HepG2 (cell line): ENCODE data around the gene NAGS. TPM values are rescaled to one million over a fixed set of nuclear protein-coding genes. Genes with fewer than 3 reads are reported as not detected.

Experiments
- ATM ChIP-seq: fragments of 450-650 bp; IDR thresholded peaks from 2 replicates; pipeline ENCODE4 v1.7.1; 2017; ENCODE audit warnings: mild to moderate bottlenecking, borderline replicate concordance
- FOXP1 ChIP-seq, 2 experiments: fragments of 450-650 bp in 1 of 2; IDR thresholded peaks; 2 replicates each; pipeline ENCODE4 v1.6.1; 2017 to 2018; ENCODE audit warnings: antibody characterized with exemption in 1 of 2
- HCFC1 ChIP-seq: fragments of 150-350 bp; IDR thresholded peaks from 2 replicates; pipeline ENCODE4 v1.6.1; 2014; ENCODE audit warnings: low read depth, low read length
- HOXA9 ChIP-seq: sonication (generic); formaldehyde crosslinking; IDR thresholded peaks from 2 replicates; pipeline ENCODE4 v1.8.1; 2022; ENCODE audit warnings: missing genetic modification reagents, mild to moderate bottlenecking, moderate library complexity, borderline replicate concordance
- JDP2 ChIP-seq: sonication (generic); formaldehyde crosslinking; IDR thresholded peaks from 2 replicates; pipeline ENCODE4 v1.8.1; 2022; ENCODE audit warnings: missing genetic modification reagents, borderline replicate concordance
- KMT2A ChIP-seq: sonication (generic); formaldehyde crosslinking; IDR thresholded peaks from 2 replicates; pipeline ENCODE4 v1.4.0; 2020; ENCODE audit warnings: missing genetic modification reagents
- MAF1 ChIP-seq: sonication (generic); formaldehyde crosslinking; IDR thresholded peaks from 2 replicates; pipeline ENCODE4 v1.5.0; 2020; ENCODE audit warnings: missing genetic modification reagents, borderline replicate concordance
- MTF2 ChIP-seq: sonication (generic); formaldehyde crosslinking; IDR thresholded peaks from 2 replicates; pipeline ENCODE4 v1.5.0; 2020; ENCODE audit warnings: missing genetic modification reagents, borderline replicate concordance
- PAWR ChIP-seq: sonication (generic); formaldehyde crosslinking; IDR thresholded peaks from 2 replicates; pipeline ENCODE4 v1.4.0; 2020; ENCODE audit warnings: missing genetic modification reagents, mild to moderate bottlenecking, borderline replicate concordance
- PITX1 ChIP-seq: sonication (generic); formaldehyde crosslinking; IDR thresholded peaks from 2 replicates; pipeline ENCODE4 v1.5.1; 2020; ENCODE audit warnings: mild to moderate bottlenecking, missing genetic modification reagents
- SAFB2 ChIP-seq: sonication (generic); formaldehyde crosslinking; IDR thresholded peaks from 2 replicates; pipeline ENCODE4 v1.5.1; 2020; ENCODE audit warnings: missing genetic modification reagents, low read depth, mild to moderate bottlenecking, borderline replicate concordance
- SATB2 ChIP-seq: sonication (generic); formaldehyde crosslinking; IDR thresholded peaks from 2 replicates; pipeline ENCODE4 v1.5.0; 2020; ENCODE audit warnings: missing genetic modification reagents
- SMYD3 ChIP-seq: sonication (generic); formaldehyde crosslinking; IDR thresholded peaks from 2 replicates; pipeline ENCODE4 v1.8.1; 2023; ENCODE audit warnings: mild to moderate bottlenecking, missing genetic modification reagents
- SP140L ChIP-seq: sonication (generic); formaldehyde crosslinking; IDR thresholded peaks from 2 replicates; pipeline ENCODE4 v1.4.0; 2020; ENCODE audit warnings: missing genetic modification reagents, borderline replicate concordance
- SRSF1 ChIP-seq: fragments of 200-400 bp; formaldehyde crosslinking; optimal IDR thresholded peaks from 2 replicates; pipeline ENCODE3; 2017; ENCODE audit warnings: mild to moderate bottlenecking, low read depth, low read length, moderate library complexity
- TEAD3 ChIP-seq: optimal IDR thresholded peaks from 2 replicates; pipeline ENCODE3; 2016; ENCODE audit warnings: borderline replicate concordance
- TFE3 ChIP-seq: IDR thresholded peaks from 2 replicates; pipeline ENCODE4 v1.6.1; 2016
- ZFP1 ChIP-seq: IDR thresholded peaks from 2 replicates; pipeline ENCODE4 v1.6.1; 2016
- ZFY ChIP-seq: sonication (generic); formaldehyde crosslinking; IDR thresholded peaks from 2 replicates; pipeline ENCODE4 v1.4.0; 2020; ENCODE audit warnings: missing genetic modification reagents
- ZNF33B ChIP-seq: sonication (generic); formaldehyde crosslinking; IDR thresholded peaks from 2 replicates; pipeline ENCODE4 v1.5.1; 2020; ENCODE audit warnings: mild to moderate bottlenecking, missing genetic modification reagents
- ZNF550 ChIP-seq: sonication (generic); formaldehyde crosslinking; IDR thresholded peaks from 2 replicates; pipeline ENCODE4 v1.4.0; 2020; ENCODE audit warnings: mild to moderate bottlenecking, missing genetic modification reagents, borderline replicate concordance
- polyA plus RNA-seq, 8 experiments: library from polyadenylated mRNA; depleted of rRNA in 3 of 8; stranded (reverse) in 7 of 8; unstranded in 1 of 8; fragments of >200 nt; fragmentation: Illumina TruSeq in 4 of 8; extraction: Trizol in 4 of 8; gene quantifications; 2 replicates each; pipeline versions ENCODE4 v1.2.1 to v1.2.3, GENCODE V29; 2011 to 2016; ENCODE audit warnings: low read depth in 4 of 8, missing spikeins in 1 of 8, mixed read lengths in 1 of 8; ENCODE audit not compliant: insufficient read depth in 1 of 8
- total RNA-seq, 5 experiments: library from RNA; depleted of rRNA; stranded (reverse); fragments of >200 nt; fragmentation: Illumina TruSeq; extraction: Trizol; gene quantifications; 2 replicates each; pipeline ENCODE4 v1.2.3, GENCODE V29; 2016; ENCODE audit warnings: low read depth in 1 of 5
- TF ChIP-seq, protein P1 (sequence below): sonication (generic); formaldehyde crosslinking; IDR thresholded peaks from 2 replicates; pipeline ENCODE4 v1.5.1; 2020; ENCODE audit warnings: mild to moderate bottlenecking, missing genetic modification reagents, moderate library complexity
- TF ChIP-seq, protein P2 (sequence below): sonication (generic); formaldehyde crosslinking; IDR thresholded peaks from 2 replicates; pipeline ENCODE4 v1.5.1; 2020; ENCODE audit warnings: mild to moderate bottlenecking, missing genetic modification reagents, borderline replicate concordance

The NAGS gene
- total and polyA plus RNA-seq, 2 of the 13 experiments (the other 11 are each of a cell fraction or from before 2014, with no cell fraction given), result 4.3 to 5.1 TPM

DNA sequence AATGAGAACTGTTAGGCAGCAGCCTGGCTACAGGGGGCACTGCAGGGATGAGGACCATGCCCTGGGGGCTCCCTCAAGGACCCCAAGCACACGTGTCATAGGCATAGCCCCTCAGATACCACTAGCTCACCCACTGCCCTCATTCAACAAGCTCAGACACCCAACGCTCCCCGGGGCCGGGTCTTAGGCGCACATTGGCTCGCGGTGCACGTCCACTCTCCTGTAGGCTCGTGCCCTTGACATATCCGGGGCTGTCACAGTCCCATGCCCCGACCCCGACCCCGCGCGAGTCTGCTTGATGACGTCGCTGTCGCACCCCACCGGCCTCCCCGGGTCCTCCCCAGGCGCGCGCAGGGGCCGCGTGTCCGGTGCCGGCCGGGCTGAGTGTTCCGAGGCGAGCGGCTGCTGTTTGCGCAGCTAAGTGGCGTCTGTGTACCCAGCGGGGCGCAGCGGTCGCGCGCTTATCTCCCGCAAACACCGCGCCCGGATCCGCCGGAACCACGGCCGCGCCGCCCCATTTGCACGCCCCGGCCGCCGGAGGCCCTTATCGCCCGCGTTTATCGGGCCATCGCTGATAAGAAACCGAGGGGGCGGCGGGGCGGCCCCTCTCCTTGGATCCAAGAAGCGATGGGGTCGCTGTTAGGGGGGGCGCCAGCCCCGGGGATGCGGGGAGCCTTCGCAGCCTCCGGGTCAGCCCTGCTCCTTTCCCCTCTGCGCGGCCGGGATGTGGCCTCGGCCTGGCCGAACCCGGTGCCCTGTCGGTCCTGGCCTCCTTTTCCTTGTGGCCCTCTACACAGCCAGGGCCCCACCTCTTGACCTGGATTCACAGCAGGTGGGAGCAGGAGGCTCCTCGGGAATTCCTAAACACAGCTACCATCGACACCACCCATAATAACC, 20.7 kb upstream of the NAGS start (continued):
- TF ChIP-seq TFE3 (CRISPR knock-in tag), result peak; percentile 80
- TF ChIP-seq SP140L (CRISPR knock-in tag), result no peak
- no peak; the same call in 1 of the 2 replicates for TF ChIP-seq JDP2
- TF ChIP-seq PAWR, result no peak
- no peak for TF ChIP-seq TEAD3
- no peak for TF ChIP-seq HOXA9 (CRISPR knock-in tag)
- TF ChIP-seq SATB2 (CRISPR knock-in tag), result no peak
- TF ChIP-seq SMYD3 (CRISPR knock-in tag), result 0 out of 2 replicates have a peak, but pooled peaks have one; percentile 56
- TF ChIP-seq MAF1, result peak; percentile 81; the same call in 1 of the 2 replicates
- TF ChIP-seq SAFB2 (CRISPR knock-in tag), result peak; percentile 75; the same call in 1 of the 2 replicates
- peak; percentile 52; the same call in 1 of the 2 replicates for TF ChIP-seq KMT2A (CRISPR knock-in tag)
- no peak for TF ChIP-seq ATM
- TF ChIP-seq, protein P1, sequence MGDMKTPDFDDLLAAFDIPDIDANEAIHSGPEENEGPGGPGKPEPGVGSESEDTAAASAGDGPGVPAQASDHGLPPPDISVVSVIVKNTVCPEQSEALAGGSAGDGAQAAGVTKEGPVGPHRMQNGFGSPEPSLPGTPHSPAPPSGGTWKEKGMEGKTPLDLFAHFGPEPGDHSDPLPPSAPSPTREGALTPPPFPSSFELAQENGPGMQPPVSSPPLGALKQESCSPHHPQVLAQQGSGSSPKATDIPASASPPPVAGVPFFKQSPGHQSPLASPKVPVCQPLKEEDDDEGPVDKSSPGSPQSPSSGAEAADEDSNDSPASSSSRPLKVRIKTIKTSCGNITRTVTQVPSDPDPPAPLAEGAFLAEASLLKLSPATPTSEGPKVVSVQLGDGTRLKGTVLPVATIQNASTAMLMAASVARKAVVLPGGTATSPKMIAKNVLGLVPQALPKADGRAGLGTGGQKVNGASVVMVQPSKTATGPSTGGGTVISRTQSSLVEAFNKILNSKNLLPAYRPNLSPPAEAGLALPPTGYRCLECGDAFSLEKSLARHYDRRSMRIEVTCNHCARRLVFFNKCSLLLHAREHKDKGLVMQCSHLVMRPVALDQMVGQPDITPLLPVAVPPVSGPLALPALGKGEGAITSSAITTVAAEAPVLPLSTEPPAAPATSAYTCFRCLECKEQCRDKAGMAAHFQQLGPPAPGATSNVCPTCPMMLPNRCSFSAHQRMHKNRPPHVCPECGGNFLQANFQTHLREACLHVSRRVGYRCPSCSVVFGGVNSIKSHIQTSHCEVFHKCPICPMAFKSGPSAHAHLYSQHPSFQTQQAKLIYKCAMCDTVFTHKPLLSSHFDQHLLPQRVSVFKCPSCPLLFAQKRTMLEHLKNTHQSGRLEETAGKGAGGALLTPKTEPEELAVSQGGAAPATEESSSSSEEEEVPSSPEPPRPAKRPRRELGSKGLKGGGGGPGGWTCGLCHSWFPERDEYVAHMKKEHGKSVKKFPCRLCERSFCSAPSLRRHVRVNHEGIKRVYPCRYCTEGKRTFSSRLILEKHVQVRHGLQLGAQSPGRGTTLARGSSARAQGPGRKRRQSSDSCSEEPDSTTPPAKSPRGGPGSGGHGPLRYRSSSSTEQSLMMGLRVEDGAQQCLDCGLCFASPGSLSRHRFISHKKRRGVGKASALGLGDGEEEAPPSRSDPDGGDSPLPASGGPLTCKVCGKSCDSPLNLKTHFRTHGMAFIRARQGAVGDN (CRISPR knock-in tag), result peak; percentile 98
- peak; percentile 92; the same call in 1 of the 2 replicates for TF ChIP-seq MTF2 (CRISPR knock-in tag)
- TF ChIP-seq ZNF33B, result 0 out of 2 replicates have a peak, but pooled peaks have one; percentile 41
- no peak for TF ChIP-seq FOXP1 (IDR thresholded peaks at IDR 0.05)
- peak; percentile 84 for TF ChIP-seq FOXP1 (CRISPR knock-in tag; IDR thresholded peaks at IDR 0.05)
- TF ChIP-seq HCFC1, result no peak
- TF ChIP-seq PITX1 (CRISPR knock-in tag), result peak; percentile 94
- TF ChIP-seq, protein P2, sequence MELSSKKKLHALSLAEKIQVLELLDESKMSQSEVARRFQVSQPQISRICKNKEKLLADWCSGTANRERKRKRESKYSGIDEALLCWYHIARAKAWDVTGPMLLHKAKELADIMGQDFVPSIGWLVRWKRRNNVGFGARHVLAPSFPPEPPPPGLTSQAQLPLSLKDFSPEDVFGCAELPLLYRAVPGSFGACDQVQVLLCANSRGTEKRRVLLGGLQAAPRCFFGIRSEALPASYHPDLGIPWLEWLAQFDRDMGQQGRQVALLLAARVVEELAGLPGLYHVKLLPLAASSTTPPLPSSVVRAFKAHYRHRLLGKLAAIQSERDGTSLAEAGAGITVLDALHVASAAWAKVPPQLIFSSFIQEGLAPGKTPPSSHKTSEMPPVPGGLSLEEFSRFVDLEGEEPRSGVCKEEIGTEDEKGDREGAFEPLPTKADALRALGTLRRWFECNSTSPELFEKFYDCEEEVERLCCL (CRISPR knock-in tag), result peak; percentile 85; the same call in 1 of the 2 replicates
- peak; percentile 68 for TF ChIP-seq ZFY (CRISPR knock-in tag)
- TF ChIP-seq ZNF550 (CRISPR knock-in tag), result 0 out of 2 replicates have a peak, but pooled peaks have one; percentile 0
- TF ChIP-seq ZFP1 (CRISPR knock-in tag), result no peak
- TF ChIP-seq SRSF1, result no peak
